ENCODE data around the gene BTF3L4. TPM values are rescaled to one million over a fixed set of nuclear protein-coding genes. Genes with fewer than 3 reads are reported as not detected.

BTF3L4 gene
- total RNA-seq, 1 experiment from 2014 or later: 65.6 TPM

DNA sequence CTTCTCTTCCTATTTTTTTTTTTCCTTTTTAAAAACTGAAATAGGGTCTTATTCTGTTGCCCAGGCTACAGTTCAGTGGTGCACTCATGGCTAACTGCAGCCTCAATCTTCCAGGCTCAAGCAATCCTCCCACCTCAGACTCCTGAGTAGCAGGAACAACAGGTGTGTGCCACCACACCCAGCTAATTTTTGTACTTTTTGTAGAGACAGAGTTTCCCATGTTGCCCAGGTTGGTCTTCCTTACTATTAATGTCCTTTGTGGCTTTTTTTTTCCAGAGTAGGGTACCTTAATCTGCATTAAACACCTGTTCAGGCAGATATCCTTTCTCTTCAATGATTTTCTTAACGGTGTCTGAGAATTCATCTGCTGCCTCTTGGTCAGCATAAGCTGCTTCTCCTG lies 18.2 kb upstream of the BTF3L4 start:
- ATAC-seq (no peak), DNase-seq (ENCODE audit: low read depth, low spot score) (no peak)
- Histone ChIP-seq H3K27me3 (ENCODE audit: control insufficient read depth, insufficient read depth, low read length) (no peaks in the 10 kb centered on the region), H3K36me3 (ENCODE audit: control insufficient read depth, insufficient read depth, low read length) (no peaks in the 10 kb centered on the region; the same call in none of the 2 replicates), H3K4me3 (ENCODE audit: low read depth in 2 of 2, low read length in 2 of 2) (no peak overlapping the region), H3K27ac (ENCODE audit: low read length) (no peak overlapping the region), H3K4me1 (ENCODE audit: control insufficient read depth, insufficient read depth, low read length) (peaks cover 7% of the 10 kb centered on the region), H3K9me3 (ENCODE audit: control insufficient read depth, insufficient read depth, low read depth, low read length) (no peaks in the 10 kb centered on the region)
- TF ChIP-seq, protein P1, sequence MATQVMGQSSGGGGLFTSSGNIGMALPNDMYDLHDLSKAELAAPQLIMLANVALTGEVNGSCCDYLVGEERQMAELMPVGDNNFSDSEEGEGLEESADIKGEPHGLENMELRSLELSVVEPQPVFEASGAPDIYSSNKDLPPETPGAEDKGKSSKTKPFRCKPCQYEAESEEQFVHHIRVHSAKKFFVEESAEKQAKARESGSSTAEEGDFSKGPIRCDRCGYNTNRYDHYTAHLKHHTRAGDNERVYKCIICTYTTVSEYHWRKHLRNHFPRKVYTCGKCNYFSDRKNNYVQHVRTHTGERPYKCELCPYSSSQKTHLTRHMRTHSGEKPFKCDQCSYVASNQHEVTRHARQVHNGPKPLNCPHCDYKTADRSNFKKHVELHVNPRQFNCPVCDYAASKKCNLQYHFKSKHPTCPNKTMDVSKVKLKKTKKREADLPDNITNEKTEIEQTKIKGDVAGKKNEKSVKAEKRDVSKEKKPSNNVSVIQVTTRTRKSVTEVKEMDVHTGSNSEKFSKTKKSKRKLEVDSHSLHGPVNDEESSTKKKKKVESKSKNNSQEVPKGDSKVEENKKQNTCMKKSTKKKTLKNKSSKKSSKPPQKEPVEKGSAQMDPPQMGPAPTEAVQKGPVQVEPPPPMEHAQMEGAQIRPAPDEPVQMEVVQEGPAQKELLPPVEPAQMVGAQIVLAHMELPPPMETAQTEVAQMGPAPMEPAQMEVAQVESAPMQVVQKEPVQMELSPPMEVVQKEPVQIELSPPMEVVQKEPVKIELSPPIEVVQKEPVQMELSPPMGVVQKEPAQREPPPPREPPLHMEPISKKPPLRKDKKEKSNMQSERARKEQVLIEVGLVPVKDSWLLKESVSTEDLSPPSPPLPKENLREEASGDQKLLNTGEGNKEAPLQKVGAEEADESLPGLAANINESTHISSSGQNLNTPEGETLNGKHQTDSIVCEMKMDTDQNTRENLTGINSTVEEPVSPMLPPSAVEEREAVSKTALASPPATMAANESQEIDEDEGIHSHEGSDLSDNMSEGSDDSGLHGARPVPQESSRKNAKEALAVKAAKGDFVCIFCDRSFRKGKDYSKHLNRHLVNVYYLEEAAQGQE (IDR thresholded peaks at IDR 0.05; ENCODE audit: insufficient read depth in 1 of 2, low read depth in 2 of 2, low read length in 1 of 2): no peak
- TF ChIP-seq POLR2AphosphoS5 (IDR thresholded peaks at IDR 0.05; ENCODE audit: low read depth, low read length): no peak
- no peak for TF ChIP-seq TCF7L2 (IDR thresholded peaks at IDR 0.05; ENCODE audit: low read depth, low read length)
- TF ChIP-seq SIN3A (IDR thresholded peaks at IDR 0.05; ENCODE audit: borderline replicate concordance, insufficient read depth, low read depth, low read length): no peak
- TF ChIP-seq, protein P2, sequence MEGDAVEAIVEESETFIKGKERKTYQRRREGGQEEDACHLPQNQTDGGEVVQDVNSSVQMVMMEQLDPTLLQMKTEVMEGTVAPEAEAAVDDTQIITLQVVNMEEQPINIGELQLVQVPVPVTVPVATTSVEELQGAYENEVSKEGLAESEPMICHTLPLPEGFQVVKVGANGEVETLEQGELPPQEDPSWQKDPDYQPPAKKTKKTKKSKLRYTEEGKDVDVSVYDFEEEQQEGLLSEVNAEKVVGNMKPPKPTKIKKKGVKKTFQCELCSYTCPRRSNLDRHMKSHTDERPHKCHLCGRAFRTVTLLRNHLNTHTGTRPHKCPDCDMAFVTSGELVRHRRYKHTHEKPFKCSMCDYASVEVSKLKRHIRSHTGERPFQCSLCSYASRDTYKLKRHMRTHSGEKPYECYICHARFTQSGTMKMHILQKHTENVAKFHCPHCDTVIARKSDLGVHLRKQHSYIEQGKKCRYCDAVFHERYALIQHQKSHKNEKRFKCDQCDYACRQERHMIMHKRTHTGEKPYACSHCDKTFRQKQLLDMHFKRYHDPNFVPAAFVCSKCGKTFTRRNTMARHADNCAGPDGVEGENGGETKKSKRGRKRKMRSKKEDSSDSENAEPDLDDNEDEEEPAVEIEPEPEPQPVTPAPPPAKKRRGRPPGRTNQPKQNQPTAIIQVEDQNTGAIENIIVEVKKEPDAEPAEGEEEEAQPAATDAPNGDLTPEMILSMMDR (IDR thresholded peaks at IDR 0.05): no peak
- POLR2A ChIA-PET: no interaction called here
- in situ Hi-C loops (cut with HindIII; ENCODE audit: low pct_unique_long_range_greater_than_20kb, low sequenced_read_pairs): no loop called here
- intact Hi-C loops (cut with micrococcal nuclease; ENCODE audit: unreplicated experiment): no loop called here
- BruUV-seq (replicated peaks): no TSS peak
- CTCF ChIA-PET: no interaction called here

DNA sequence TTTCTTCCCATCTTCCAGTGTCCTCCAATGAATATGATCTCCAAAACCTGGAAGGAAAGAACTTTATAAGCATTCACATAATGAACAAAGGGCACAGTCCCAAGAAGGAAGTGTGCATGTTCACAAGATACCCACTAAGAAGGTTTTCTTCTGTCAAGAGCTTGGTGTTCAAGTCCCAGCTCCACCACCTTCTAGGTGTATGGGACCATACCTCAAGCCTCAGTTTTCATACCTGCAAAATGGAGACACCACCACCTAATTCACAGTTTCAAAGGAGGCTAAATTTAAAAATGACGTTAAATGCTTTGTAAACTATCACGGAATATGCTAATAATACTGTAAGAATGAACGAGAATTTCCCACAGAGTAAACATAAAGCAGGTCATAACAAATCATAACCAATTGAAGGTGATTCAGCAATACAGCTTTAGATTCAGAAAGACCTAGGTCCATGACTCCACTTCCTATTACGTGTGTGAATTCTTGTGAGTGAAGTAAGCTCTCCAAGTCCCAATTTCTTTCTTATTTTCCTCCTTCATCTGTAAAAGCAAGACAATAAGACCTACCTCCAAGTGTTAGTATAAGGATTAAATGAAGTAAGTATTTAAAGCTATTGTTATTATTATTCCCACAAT lies 14.4 kb upstream of the BTF3L4 start:
- no peaks in the 10 kb centered on the region for H3K4me1 ChIP-seq (ENCODE audit: control insufficient read depth, insufficient read depth, low read length)
- ATAC-seq (no peak), DNase-seq (ENCODE audit: low read depth, low spot score) (no peak)
- in situ Hi-C loops (cut with HindIII; ENCODE audit: low pct_unique_long_range_greater_than_20kb, low sequenced_read_pairs): no loop called here
- H3K27me3 ChIP-seq (ENCODE audit: control insufficient read depth, insufficient read depth, low read length): no peaks in the 10 kb centered on the region
- POLR2A ChIA-PET: no interaction called here
- no peak overlapping the region for H3K4me3 ChIP-seq (ENCODE audit: low read depth in 2 of 2, low read length in 2 of 2)
- TF ChIP-seq SIN3A (IDR thresholded peaks at IDR 0.05; ENCODE audit: borderline replicate concordance, insufficient read depth, low read depth, low read length): no peak
- TF ChIP-seq, protein P2 (IDR thresholded peaks at IDR 0.05): no peak
- TF ChIP-seq, protein P1 (IDR thresholded peaks at IDR 0.05; ENCODE audit: insufficient read depth in 1 of 2, low read depth in 2 of 2, low read length in 1 of 2): no peak
- TF ChIP-seq POLR2AphosphoS5 (IDR thresholded peaks at IDR 0.05; ENCODE audit: low read depth, low read length): no peak
- no peak for TF ChIP-seq TCF7L2 (IDR thresholded peaks at IDR 0.05; ENCODE audit: low read depth, low read length)
- CTCF ChIA-PET: no interaction called here
- intact Hi-C loops (cut with micrococcal nuclease; ENCODE audit: unreplicated experiment): no loop called here
- no TSS peak for BruUV-seq (replicated peaks)
- H3K9me3 ChIP-seq (ENCODE audit: control insufficient read depth, insufficient read depth, low read depth, low read length): no peaks in the 10 kb centered on the region
- H3K27ac ChIP-seq (ENCODE audit: low read length): no peak overlapping the region
- no peaks in the 10 kb centered on the region; the same call in 1 of the 2 replicates for H3K36me3 ChIP-seq (ENCODE audit: control insufficient read depth, insufficient read depth, low read length)
